ENCODE data around the gene BZW2.

BZW2 gene

DNA sequence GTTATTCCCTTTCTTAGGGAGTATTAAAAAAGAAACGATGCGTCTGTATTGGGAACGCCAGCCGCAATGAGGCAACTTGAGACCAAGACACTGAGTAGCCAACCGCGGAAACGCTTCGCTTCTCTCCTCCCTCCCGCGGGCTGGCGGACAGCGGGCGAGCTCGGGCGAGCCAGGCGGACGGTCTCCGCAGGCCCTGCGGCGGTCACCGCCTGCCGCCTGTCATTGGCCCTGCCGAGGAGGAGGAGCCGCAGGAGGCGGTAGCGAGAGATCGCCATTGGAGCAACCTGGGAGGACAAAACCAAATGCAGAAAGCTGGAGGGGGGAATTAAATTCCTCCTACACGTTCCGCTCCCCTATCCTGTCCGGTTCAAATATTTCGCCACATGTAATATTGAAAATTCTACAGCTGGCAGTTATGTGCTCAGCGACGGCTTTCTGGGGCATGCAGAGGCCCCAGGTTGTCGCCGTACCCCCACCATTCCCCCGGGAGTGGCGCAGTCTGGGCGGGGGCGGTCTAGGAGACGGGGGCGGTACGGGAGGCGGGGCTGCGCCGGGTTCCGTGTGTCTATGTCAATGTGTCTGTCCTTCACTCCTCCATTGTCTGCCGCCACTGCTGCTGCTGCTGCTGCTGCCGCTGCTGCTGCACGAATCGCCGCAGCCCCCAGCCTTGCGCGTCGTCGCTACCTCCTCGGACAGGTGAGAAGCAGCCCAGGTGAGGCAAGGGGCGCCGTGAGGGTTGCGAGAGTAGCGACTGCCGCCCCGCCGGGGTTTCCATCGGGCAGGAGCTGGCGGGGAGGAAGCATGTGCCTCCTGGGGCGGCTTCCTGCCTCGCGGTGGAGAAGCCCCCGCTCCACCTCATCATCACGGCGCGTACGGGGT lies at the start of gene BZW2, which contains the start of gene ANKMY2:
BZW2 (plus strand) TSS at position 589 of the 879 bp plus-strand sequence. CDS start 19,263 bp downstream, outside the sequence.
ANKMY2 (minus strand) TSS at position 162 of the 879 bp plus-strand sequence. CDS start 181 bp downstream, outside the sequence.
- peak; percentile 90 for DNase-seq (ENCODE audit: low read depth in 2 of 2)

DNA sequence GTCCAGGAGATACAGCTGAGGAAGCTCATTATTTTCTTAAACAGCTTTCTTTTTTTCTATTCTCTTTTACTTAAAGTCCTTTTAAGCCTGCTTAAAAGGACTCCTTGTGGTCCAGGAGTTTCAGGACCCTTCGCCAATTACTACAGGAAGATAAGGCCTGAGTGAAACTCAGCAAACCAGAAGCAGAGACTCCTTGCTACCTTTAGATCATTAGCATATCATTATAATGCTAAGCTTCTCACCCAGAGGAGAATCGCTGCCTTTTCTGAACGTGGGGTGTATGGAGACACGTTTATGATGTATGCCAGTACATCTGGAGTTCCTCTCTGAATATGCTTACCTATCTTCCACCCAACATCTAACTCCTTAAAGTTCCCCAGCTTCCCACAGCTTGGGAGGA lies 48.0 kb upstream of the BZW2 start:
- no peak for DNase-seq (ENCODE audit: low read depth in 2 of 2)

DNA sequence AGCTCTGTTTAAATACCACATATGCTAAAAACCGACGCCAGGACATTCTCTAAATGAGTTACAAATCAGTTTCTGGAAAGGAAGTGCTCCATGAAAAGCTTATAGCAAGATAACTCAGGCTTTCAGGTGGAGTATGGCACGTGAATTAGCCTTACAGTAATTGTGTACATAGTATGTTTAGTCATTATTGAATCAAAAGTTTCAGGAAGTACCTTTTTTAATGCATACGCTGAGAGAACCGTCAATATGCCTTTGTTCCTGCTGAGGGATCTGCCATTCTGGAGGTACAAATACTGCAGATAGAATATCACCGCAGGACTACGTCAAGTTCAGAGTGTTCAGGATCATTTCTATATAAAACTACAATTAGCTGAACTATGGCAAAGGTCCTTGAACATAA lies 46.1 kb upstream of the BZW2 start:
- DNase-seq (ENCODE audit: low read depth in 2 of 2), result no peak

DNA sequence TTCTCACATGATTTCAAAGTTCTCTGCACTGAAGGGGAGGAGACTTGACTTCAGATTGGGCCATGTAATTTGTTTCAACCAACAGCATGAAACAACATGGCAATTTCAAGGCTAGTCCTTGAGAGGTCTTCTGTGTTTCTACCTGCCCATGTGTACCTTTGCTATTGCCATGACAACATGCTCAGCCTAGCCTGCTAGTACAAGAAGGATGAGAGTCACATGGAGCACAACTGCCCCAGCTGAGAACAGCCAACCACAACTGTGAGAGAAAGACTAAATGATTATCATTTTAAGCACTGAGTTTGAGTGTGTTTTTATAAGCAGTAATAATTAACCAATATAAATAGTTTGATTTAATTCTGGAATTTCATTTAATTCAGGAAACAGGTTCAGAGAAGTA lies 42.3 kb upstream of the BZW2 start:
- no peak for DNase-seq (ENCODE audit: low read depth in 2 of 2)

DNA sequence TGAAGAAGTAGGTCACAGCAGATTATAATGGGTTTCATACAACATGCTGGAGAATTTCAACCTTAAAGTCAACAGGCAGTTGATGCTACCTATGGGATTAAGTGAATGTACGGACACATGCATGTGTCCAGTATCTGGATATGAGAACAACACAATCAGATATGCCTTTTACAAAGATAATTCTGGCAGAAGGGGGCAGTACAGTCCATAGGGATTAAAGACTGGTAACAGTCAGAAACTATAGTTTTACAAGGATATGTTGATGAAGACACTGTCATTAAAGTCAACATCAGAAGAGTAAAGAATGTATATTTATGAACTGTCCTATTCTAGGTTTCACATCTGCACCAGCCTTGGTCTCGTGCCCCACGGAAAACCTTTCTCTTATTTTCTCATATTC lies 41.9 kb upstream of the BZW2 start:
- DNase-seq (ENCODE audit: low read depth in 2 of 2), result no peak

DNA sequence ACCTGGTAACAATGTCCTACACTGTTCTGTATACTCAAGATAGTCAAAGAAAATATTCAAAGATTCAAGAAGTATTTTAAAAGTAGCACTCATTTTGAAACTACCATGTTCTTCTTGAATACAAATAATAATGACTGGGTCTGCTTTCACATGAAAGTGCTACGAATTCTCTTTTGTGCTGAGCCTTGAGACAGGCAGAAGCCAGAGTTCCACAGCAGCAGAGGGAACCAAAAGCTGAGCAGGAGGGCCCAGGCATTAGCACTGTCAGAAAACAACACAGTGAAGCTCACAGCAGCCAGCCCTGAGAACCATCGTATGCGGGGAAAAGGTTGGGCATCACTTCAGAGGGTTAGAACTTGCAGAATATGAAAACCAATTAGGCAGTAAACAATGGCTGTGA lies 39.3 kb upstream of the BZW2 start:
- DNase-seq (ENCODE audit: low read depth in 2 of 2), result no peak

DNA sequence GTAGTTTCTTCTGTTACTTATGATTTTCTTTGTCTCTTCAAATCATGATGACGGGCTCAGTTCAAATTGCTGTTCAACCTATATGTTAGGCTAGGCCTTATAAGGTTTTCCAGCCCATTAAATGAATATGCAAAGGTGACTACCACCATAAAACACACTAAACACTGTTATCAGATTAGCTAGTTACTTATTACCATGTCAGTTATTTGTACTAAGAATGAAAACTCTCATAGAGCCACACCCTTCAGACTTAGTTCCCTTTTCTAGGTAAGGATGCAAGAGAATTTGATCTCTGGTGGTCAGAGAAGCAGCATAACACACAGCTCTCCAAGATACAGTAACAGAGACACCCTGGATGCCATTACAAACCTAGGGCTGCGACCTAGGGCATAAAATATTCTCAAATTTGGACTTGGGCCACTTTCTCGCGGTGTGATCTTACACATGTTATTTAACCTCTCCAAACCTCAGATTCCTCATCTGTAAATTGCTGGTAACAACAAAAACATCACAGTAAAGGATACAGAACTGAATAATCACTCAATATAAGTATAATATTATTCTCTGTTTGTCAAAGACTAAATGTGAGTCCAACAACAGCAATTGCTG lies 36.0 kb upstream of the BZW2 start:
- DNase-seq (ENCODE audit: low read depth in 2 of 2), result no peak

DNA sequence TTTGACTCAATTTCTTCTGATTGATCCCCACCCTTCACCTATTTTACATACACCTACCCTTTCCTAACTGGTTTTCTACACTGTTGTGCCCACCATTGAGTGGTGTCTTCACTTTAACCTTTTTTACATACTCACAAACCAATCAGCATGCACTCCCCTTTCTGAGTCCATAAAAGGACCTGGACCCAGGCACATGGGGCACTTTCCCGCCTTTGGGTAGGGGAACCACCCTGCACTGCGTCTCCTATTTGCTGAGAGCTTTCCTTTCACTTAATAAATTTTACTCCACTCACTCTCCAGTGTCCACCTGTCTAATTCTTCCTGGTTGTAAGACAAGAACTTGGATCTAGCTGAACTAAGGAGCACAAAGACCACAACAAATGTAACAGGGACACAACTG lies 34.3 kb upstream of the BZW2 start:
- no peak for DNase-seq (ENCODE audit: low read depth in 2 of 2)

DNA sequence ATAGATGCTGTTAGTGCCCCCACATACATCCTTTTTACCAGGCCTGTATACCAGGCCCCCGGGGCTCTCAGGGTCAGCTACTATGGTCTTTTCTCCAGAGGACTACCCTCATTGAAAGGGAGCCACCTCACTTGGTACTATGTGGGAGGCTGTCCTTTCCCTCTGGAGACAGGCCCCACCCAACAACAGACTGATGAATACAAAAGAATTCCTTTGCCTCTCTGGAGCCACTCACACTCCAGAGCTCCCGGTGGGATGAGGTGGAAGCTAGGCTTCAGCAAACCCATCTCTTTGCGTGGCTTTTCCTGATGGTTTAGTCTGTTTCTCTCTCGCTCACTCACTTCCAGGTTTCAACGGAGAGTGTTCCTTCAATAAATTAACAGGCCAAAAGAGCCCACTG lies 30.8 kb upstream of the BZW2 start:
- DNase-seq (ENCODE audit: low read depth in 2 of 2), result no peak

DNA sequence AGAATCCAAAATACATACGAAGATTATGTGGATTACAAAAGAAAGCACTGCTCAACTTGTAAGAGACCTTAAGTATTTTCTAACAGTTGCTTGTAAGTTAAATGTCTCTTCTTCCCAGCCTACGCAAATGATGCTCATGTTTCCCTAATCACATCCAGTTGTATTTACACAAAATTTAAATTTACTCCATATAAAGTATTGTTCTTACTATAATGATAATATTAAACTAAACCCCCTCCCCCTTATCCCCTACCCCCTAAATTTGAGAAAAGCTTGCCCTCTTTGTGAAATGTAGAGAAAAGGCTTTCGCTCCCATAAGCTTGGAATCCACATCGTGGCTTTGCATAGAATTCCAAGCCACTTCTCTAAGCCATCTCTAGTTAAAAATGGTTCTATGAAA lies 29.9 kb upstream of the BZW2 start:
- no peak for DNase-seq (ENCODE audit: low read depth in 2 of 2)

DNA sequence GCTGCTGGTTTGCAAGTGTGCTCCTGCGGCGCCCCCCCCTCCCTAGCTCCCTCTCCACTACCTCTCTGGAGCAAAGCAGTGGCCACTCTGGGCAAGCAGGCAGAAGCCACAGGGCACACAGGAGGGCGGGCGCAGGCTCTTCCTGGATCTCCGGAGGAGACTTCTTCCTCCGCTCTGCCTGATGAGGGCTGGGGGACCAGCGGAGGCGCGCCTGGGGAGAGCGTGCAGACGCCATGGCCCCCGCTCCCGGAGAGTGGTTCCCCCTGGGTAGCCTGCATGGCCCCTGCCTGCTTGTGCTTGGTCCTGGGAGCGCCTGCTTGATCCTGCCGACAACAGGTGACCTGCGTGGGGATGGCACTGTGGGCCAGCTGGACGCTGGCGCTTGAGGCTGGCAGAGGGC lies 29.4 kb upstream of the BZW2 start:
- DNase-seq (ENCODE audit: low read depth in 2 of 2), result no peak

DNA sequence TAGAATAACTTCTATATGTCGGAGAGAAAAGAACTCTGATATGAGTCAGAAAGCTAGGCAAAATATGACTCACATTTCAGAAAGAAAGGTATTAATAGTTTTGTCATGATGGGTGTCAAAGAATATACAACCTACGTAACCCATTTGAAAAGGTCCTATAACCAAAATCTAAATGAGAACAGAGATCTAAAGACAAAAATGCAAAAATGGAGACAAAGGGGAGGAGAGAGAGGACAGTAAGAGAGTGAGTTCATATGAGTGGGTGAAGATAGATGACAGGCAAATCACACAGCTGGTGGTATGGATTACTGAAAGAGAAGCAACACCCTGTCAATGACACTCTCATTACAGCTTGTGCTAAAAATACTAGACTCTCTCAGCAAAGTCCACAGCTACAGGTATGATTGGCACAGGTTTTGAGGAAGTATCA lies 26.0 kb upstream of the BZW2 start:
- no peak for DNase-seq (ENCODE audit: low read depth in 2 of 2)

DNA sequence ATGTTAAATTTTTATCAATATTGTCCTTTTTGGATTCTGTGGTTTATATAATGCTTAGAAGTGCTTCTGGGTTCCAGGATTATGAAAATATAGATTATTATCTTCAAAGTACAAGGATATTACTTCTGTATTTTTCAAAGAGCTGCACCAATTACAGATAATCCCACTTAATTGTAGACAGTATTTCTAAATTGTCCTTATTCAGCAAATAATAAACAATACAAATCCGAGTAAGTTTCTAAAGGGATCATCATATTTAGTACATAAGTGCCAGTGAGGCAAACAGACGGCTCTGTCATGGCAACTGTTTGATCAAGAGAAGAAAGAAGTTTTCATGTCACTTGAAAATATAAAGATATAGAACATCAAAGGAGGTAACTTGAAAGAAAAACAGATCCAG lies 19.6 kb upstream of the BZW2 start:
- DNase-seq (ENCODE audit: low read depth in 2 of 2), result no peak

DNA sequence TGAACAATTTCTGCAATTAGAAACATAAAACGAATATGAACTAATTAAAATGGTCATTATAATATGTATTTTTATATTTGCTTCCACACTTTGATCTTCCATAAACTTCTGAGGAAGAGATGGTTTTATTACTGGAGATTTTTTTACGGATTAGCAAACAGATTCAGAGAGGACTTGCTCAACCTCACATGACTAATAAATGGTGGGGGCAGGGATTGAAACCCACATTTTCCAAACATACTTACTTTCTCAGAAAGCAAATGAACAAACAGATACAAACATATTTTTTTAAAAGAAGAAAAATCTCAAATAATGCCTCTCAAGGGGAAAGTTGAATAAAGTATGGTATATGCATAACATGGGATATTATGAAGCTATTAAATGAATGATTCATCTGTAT lies 18.7 kb upstream of the BZW2 start:
- no peak for DNase-seq (ENCODE audit: low read depth in 2 of 2)

DNA sequence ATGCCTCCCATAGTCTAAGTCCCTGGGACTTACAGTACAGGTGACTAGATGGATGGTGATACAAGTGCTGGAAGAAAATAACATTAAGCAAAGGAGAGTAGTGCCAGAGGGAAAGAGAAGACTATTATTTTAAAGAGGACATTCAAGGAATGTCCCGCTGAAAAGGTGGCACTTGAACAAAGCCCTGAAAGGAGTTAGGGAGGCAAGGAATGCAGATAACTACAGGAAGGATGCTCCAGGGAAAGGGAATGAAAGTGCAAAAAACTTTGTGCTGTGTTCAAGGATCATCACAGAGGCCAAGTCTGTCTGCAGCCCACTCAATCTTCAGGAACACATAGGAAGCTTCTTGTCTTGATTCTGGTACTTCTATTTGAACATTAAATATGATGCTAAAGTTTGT lies 15.3 kb upstream of the BZW2 start:
- DNase-seq (ENCODE audit: low read depth in 2 of 2), result no peak

DNA sequence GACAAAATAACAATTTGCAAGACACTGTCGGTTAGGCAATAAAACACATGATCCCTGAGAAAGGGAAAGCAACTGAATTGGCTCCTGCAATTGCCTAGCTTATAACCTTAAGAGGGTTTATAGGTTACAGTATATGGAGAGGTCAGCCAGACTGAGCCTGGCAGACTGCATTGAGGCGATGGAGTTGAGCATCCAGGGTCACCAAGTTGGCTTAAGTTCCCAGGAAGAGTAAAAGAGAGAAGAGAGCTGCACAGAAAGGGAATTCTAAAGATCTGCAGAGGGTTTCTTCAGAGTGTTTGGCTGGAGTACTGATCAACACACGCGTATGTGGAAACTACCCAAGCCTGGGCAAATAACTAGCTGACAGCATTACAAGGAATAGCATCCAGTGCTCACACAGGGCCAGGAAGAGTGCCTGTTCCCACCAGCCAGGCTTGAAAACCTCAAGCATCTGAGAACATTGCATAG lies 11.7 kb upstream of the BZW2 start:
- no peak for DNase-seq (ENCODE audit: low read depth in 2 of 2)

DNA sequence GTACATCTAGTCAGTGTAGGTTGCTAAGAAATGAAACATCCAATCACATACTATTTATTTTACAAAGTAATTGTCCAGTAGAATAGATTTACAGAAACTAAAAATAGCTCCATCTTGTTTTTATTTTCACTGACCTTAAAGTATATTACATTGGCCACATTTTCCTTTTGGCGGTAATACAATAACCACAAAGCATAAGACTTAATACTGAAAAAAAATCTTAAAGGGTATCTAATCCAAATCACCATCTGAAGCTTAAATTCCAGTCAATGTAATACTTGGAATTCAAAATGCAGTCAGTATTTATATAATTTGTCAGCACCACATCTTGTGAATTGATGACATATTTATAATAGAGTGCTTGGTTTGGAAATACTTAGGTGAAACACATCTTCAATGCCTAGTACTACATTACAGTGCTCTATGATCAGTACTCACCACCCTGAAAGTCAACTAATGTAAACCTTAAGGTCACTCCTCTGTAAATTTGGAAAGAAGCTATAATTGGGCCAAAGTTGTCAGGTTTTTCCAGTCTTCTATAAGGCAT lies 9.4 kb upstream of the BZW2 start:
- DNase-seq (ENCODE audit: low read depth in 2 of 2), result no peak

DNA sequence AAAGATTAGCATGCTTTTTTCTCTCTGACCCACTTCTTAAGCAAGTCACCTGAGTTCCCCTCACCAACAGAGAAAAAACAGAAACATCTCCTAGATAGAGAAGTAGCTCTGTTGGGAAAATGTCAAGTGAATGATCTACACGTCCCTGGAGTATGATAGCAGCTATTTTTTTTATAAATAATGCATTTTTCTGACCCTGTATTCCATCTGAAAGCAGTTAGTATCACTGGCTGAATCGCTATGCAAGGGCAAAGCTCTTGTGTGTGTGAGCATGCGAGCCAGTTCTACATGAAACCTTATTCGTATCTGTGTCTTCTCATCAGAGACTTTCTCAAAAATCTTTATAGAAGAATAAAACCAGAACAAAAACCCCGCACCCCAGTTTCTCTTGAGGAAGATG lies 8.6 kb upstream of the BZW2 start:
- no peak for DNase-seq (ENCODE audit: low read depth in 2 of 2)

DNA sequence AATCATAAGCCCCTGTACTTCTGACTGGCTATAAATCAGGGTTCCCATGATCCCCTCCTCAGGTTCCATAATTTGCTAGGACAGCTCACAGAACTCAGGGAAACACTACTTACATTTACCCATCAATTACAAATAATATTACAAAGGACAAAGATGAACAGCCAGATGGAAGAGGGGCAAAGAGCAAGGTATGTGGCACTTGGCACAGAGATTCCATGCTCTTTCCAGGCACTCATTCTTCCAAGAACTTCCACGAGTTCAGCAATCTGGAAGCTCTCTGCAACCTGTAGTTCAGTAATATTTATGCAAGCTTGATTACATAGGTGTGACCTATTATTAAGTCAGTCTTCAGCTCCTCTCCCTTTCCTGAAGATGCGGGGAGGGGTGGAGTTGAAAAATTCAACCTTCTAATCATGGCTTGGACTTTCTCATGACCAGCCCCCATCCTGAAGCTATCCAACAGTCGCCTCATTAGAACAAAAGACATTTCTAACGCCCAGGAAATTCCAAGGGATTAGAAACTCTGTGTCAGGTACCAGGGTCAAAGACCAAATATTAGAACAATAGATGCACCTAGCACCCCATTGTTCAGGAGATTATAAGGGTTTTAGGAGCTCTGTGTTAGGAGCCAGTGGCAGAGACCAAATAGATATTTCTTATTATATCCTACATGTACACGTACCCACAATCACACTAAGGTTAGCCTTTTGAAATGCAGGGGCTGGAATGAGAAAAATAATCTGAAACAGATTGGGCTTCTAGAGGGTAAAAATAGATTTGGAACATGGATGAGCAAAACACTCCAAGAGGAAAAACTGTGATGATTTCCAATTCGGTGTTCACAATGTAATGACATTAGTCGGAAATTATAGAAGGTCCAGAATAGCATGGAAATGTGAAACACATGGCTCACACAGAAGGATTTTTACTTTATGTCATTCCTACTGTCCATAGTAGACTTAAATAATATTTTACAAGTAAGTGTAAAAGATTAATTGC lies 7.4 kb upstream of the BZW2 start:
- no peak for DNase-seq (ENCODE audit: low read depth in 2 of 2)

DNA sequence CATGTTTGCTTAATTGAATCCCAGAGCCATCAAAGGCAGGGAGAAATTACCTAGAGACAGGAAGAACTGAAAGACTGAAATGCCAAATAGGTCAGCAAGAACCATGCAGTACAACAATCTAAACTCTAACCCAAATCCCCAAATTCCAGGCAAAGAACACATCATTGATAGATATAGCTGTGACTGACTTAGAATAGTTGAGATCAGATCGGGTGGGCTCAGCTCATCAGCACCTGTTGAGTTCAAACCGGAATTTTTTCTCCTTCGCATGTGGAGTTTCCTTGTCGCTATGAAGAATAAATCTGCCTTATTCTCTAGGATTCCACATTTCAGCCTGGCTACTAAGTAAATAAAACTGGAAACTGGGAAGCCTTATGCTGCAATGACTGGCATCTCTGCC lies 1.8 kb upstream of the BZW2 start:
- no peak for DNase-seq (ENCODE audit: low read depth in 2 of 2)
